ENCODE results near the gene HS3ST5.
A peak's percentile ranks its signal among the peaks of the same experiment; 100 is the strongest.
"Not testable (repeated sequence)": the region's sequence is repeated elsewhere in the genome, so short reads cannot be mapped to it uniquely, and the experiment has no call there.

The HS3ST5 gene

GRCh38 chr6:114342086-114342825 lies 567 bp downstream of the HS3ST5 start:
- peak overlapping the region; percentile 12 to 44 (median 30) for H3K4me3 ChIP-seq

GRCh38 chr6:114339706-114340105 lies 3.1 kb downstream of the HS3ST5 start:
- H3K4me3 ChIP-seq = no peak overlapping the region
- no peak overlapping the region for H3K27ac ChIP-seq

More at GRCh38 chr6:114342086-114342825, 567 bp downstream of the HS3ST5 start:
- no peak overlapping the region for H3K27ac ChIP-seq

- no peak overlapping the region for H3K27ac ChIP-seq
- no peak overlapping the region for H3K4me3 ChIP-seq
Observed at GRCh38 chr6:114334237-114334636, 8.6 kb downstream of the HS3ST5 start.

- no peak overlapping the region for H3K27ac ChIP-seq
- no peak overlapping the region for H3K4me3 ChIP-seq
Observed at GRCh38 chr6:114327074-114327473, 15.7 kb downstream of the HS3ST5 start.

GRCh38 chr6:114323784-114324183 lies 19.0 kb downstream of the HS3ST5 start:
- H3K27ac ChIP-seq = no peak overlapping the region
- no peak overlapping the region for H3K4me3 ChIP-seq

GRCh38 chr6:114319749-114320148 lies 23.1 kb downstream of the HS3ST5 start:
- Histone ChIP-seq H3K27ac (no peak overlapping the region), H3K4me3 (no peak overlapping the region)

- Histone ChIP-seq H3K4me3 (no peak overlapping the region), H3K27ac (no peak overlapping the region)
Observed at GRCh38 chr6:114315831-114316595, 26.8 kb downstream of the HS3ST5 start.

- H3K27ac ChIP-seq = not testable (repeated sequence)
Observed at GRCh38 chr6:114313816-114314215, 29.0 kb downstream of the HS3ST5 start.

GRCh38 chr6:114312931-114313330 lies 29.9 kb downstream of the HS3ST5 start:
- Histone ChIP-seq H3K4me3 (no peak overlapping the region), H3K27ac (no peak overlapping the region)

More at GRCh38 chr6:114313816-114314215, 29.0 kb downstream of the HS3ST5 start:
- not testable (repeated sequence) for H3K4me3 ChIP-seq

- no peak overlapping the region for H3K27ac ChIP-seq
- no peak overlapping the region for H3K4me3 ChIP-seq
Observed at GRCh38 chr6:114310053-114310452, 32.8 kb downstream of the HS3ST5 start.

GRCh38 chr6:114304304-114304887 lies 38.4 kb downstream of the HS3ST5 start:
- H3K4me3 ChIP-seq = no peak overlapping the region
- H3K27ac ChIP-seq = no peak overlapping the region

GRCh38 chr6:114301596-114302219 lies 41.1 kb downstream of the HS3ST5 start:
- no peak overlapping the region for H3K4me3 ChIP-seq
- H3K27ac ChIP-seq = no peak overlapping the region

- H3K27ac ChIP-seq = no peak overlapping the region
Observed at GRCh38 chr6:114297135-114297534, 45.7 kb downstream of the HS3ST5 start.

GRCh38 chr6:114292431-114292830 lies 50.4 kb downstream of the HS3ST5 start:
- H3K4me3 ChIP-seq = no peak overlapping the region
- H3K27ac ChIP-seq = no peak overlapping the region

More at GRCh38 chr6:114297135-114297534, 45.7 kb downstream of the HS3ST5 start:
- H3K4me3 ChIP-seq = no peak overlapping the region

- Histone ChIP-seq H3K27ac (no peak overlapping the region), H3K4me3 (no peak overlapping the region)
Observed at GRCh38 chr6:114291428-114291827, 51.4 kb downstream of the HS3ST5 start.

GRCh38 chr6:114290864-114291263 lies 52.0 kb downstream of the HS3ST5 start:
- Histone ChIP-seq H3K27ac (no peak overlapping the region), H3K4me3 (no peak overlapping the region)

GRCh38 chr6:114288701-114289495 lies 53.9 kb downstream of the HS3ST5 start:
- H3K4me3 ChIP-seq = no peak overlapping the region
- H3K27ac ChIP-seq = no peak overlapping the region

GRCh38 chr6:114287461-114287860 lies 55.4 kb downstream of the HS3ST5 start:
- no peak overlapping the region for H3K4me3 ChIP-seq
- no peak overlapping the region for H3K27ac ChIP-seq

GRCh38 chr6:114286211-114286610 lies 56.6 kb downstream of the HS3ST5 start:
- Histone ChIP-seq H3K27ac (no peak overlapping the region), H3K4me3 (no peak overlapping the region)

Data from skin epidermis (tissue), 12 donors.